NCI-H1105 treated with DMSO at 0.1 percent for 48 hours (cell line): ENCODE measurements around the gene EXOC5.
"Not testable (repeated sequence)": the region's sequence is repeated elsewhere in the genome, so short reads cannot be mapped to it uniquely, and the experiment has no call there.

Experiments used
- DNase-seq: peaks from one replicate; lab custom pipeline; 2025; lab: John Stamatoyannopoulos, UW

EXOC5 gene

DNA sequence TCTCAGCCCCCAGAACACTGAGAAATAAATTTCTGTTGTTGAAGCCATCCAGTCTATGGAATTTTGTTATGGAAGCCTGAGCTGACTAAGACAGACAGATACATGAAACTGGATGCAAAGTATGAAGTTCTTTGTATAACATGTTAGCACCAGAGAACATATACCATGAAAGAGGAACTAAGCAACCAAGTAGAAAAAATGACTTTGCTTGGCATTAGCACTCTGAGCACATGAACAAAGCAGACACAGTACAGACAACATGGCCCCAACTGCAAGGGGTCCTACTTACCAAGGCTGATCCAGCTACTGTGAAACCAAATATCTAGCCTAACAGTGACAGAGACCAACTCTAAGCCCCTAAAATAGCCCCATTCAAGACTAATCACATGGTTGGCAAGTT lies 13.8 kb downstream of the EXOC5 start:
- DNase-seq = no peak

GRCh38 chr14:57246933-57247657 lies 21.6 kb downstream of the EXOC5 start:
- DNase-seq = no peak

GRCh38 chr14:57245941-57246340 lies 22.8 kb downstream of the EXOC5 start:
- DNase-seq = no peak

DNA sequence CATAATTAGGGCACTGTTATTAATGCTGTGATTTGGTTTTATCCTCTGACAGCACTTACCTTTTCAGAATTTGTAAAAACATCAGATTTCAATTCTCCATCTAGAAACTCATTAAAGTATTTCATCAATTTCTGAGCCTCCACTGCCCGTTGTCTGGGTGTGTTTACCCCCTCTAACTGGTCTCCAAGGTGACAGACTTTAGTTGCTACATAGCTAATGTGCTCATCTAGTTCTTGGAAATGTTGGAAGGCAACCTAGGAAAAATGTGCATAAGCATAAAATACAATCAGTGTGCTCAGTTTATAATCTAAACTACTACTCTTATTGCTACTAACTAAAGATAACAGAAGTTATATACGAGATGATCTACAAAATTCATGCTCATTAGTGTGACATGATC lies 24.6 kb downstream of the EXOC5 start:
- no peak for DNase-seq

DNA sequence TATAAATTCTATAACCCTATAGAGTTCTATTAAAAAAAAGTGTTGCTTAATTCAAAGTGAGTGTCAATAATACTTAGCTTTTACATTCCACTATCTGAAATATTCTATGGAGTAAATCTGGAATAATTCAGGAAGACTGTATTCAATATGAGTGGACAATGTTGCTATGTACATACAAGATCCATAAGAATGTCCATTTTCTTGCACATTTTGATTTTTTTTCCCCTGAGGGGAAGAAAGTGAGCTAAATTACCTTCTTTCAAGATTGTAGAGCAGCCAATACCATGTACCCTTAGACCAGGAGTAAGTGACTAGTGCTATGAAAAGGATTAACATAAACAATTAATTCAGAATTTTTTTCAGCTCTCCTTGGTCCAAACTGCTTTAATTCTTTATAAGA lies 25.4 kb downstream of the EXOC5 start:
- DNase-seq = no peak

- DNase-seq = not testable (repeated sequence)
Measured at GRCh38 chr14:57240115-57240514, 28.6 kb downstream of the EXOC5 start.

DNA sequence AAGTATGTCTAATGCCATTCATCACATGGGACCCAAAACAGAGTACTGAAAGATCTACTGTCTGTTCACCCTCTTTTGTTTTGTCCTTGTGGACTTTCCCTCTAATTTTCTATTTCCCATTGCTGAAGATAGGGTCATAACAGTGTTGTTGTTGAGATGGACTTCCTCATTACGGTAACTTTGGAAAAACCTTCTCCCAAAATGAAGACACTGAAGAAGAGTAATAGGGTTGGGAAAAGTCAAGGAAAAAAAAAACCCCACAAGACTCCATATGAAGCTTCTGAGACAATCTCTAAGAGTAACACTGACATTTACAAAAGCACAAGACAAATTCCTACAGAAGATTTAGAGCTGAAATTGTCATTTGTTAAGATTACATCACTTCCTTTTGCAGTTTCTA lies 36.7 kb downstream of the EXOC5 start:
- no peak for DNase-seq

GRCh38 chr14:57228320-57228719 lies 40.4 kb downstream of the EXOC5 start:
- DNase-seq = not testable (repeated sequence)

GRCh38 chr14:57227083-57227482 lies 41.6 kb downstream of the EXOC5 start:
- DNase-seq = no peak

GRCh38 chr14:57221931-57222330 lies 46.8 kb downstream of the EXOC5 start:
- no peak for DNase-seq

GRCh38 chr14:57212919-57213318 lies 55.8 kb downstream of the EXOC5 start:
- DNase-seq = no peak

DNA sequence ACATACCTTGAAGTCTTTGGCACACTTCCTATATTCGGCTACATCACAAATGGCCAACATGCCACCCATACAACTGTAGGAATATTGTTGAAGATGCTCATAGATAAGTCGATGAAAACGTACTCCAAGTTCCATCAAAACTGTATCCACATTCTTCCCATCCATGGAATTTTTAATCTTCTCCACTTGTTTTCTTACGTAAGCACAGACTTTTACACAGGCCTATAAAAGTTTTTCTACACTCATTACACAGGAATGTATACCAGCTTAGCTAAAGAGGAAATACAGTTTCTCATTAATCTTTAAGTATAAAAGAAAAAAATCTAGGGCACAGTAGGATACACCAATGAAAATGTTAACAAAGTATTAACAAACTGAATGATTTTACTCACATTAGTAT lies 59.1 kb downstream of the EXOC5 start:
- no peak for DNase-seq

GRCh38 chr14:57205938-57206337 lies 62.8 kb downstream of the EXOC5 start:
- no peak for DNase-seq

DNA sequence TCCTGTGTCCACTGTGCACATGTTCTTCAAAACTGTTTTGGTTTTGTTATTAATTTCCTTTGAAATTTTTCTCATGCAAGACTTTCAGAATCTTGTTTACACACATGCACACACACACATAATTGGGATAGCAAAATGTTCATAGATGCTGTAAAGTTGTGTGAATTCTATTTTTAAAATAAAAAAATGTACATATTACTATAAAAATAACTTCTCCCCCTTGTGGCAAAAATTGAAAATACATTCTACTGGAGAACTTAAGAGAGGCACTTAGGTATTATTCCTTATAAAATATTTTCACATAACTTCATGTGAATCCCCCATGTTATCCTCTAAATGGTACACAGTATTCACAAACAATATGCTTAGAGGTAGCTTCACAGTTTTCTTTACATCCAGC lies 66.0 kb downstream of the EXOC5 start:
- not testable (repeated sequence) for DNase-seq

GRCh38 chr14:57199921-57200320 lies 68.8 kb downstream of the EXOC5 start:
- no peak for DNase-seq

- peak; percentile 85 for DNase-seq
Measured at GRCh38 chr14:57189070-57189469, 79.6 kb downstream of the EXOC5 start.

GRCh38 chr14:57182760-57183503 lies 85.8 kb downstream of the EXOC5 start:
- peak; percentile 21 for DNase-seq

GRCh38 chr14:57179273-57179672 lies 89.4 kb downstream of the EXOC5 start:
- DNase-seq = no peak

GRCh38 chr14:57174466-57174865 lies 94.2 kb downstream of the EXOC5 start:
- no peak for DNase-seq

GRCh38 chr14:57171903-57172302 lies 96.8 kb downstream of the EXOC5 start:
- no peak for DNase-seq

DNA sequence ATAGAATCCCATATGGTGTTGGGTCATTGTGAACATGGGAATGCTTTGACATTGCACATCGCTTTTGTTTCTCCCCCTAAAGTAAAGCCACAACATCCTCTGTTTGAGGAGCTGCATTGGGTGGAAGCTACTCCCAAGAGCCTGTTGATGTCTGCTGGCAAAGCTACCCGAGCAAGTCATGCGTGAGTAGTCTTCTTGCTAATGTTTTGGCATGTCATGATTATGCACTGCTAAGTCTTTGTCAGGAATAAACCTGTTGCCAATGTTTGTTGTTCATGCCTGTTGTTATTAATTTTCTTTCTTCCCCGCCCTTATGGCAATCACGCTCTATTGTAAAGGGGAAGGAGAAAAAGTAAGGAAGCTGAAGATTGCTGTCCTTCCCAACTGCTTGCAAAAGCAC lies 97.3 kb downstream of the EXOC5 start:
- no peak for DNase-seq

DNA sequence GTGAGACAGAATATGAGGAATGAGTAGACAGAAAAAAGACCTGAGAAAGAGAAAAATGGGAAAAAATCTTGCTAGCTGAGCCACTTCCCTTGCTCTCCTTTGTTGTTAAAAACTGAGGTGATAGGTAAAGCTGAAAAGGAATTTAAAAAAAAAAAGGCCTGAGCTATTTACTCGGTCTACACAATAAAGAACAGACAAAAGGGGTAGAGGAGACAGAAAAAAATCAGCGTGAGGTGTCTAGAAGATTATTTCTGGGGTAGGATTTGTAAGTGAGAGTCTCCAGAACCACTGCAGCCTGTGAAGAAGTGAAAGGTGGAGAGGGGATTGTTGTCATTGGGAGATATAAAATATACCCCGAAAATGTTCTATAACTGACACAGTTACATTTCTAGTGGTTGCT lies 98.8 kb downstream of the EXOC5 start:
- DNase-seq = no peak

DNA sequence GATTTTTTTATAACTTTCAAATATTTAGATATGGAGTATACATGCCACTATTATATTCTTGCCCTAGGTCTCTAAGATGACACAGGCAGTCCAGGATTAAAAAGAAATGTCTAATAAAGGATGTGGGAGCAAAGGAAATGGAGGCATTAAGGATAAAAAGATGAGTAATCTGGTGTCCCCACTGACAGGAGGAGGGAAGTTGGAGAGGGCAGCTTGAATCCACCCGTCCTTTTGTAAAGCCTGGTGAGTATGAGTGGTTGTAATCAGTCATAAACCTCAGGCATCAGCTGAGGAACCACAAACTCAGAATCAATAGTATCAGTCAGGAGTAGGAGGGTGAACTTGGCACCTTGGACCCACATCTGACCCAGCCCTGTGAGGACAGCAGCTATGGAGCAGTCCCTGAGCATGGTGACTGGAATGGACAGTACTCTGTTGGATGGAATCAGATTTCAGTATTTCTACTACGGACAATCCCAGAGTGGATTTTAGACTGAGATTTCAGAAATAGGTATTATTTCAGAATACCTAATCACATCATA lies 100.5 kb downstream of the EXOC5 start:
- no peak for DNase-seq
